ENCODE measurements around the gene MEF2D.

MEF2D gene

DNA sequence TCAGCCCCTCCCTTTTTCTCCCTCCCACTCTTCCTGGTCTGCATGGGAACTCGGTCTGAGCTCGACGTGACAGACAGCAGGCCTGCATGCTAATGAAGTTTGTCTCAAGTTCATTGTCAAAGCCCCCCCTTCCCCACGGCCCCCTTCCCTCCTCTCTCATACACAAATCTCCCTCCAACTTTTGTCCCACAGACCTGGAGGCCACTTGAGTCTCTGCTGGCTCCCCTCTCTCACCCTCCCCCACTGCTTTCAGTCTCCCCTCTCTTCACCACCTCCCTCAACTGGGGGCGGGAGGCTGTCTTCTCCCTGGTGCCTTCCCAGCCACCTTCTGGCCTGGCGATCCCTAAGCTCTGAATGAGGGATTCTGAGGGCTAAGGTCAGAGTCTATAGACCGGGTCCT is 70.3 kb downstream of the MEF2D start:
- DNase-seq (ENCODE audit: low spot score): no peak
- TF ChIP-seq, protein P1, sequence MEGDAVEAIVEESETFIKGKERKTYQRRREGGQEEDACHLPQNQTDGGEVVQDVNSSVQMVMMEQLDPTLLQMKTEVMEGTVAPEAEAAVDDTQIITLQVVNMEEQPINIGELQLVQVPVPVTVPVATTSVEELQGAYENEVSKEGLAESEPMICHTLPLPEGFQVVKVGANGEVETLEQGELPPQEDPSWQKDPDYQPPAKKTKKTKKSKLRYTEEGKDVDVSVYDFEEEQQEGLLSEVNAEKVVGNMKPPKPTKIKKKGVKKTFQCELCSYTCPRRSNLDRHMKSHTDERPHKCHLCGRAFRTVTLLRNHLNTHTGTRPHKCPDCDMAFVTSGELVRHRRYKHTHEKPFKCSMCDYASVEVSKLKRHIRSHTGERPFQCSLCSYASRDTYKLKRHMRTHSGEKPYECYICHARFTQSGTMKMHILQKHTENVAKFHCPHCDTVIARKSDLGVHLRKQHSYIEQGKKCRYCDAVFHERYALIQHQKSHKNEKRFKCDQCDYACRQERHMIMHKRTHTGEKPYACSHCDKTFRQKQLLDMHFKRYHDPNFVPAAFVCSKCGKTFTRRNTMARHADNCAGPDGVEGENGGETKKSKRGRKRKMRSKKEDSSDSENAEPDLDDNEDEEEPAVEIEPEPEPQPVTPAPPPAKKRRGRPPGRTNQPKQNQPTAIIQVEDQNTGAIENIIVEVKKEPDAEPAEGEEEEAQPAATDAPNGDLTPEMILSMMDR (IDR thresholded peaks at IDR 0.05; ENCODE audit: borderline replicate concordance, control extremely low read depth, extremely low read depth, insufficient read depth, missing control alignments): no peak
- in situ Hi-C loops (cut with MboI; ENCODE audit: low sequenced_read_pairs, unreplicated experiment): no loop called here

DNA sequence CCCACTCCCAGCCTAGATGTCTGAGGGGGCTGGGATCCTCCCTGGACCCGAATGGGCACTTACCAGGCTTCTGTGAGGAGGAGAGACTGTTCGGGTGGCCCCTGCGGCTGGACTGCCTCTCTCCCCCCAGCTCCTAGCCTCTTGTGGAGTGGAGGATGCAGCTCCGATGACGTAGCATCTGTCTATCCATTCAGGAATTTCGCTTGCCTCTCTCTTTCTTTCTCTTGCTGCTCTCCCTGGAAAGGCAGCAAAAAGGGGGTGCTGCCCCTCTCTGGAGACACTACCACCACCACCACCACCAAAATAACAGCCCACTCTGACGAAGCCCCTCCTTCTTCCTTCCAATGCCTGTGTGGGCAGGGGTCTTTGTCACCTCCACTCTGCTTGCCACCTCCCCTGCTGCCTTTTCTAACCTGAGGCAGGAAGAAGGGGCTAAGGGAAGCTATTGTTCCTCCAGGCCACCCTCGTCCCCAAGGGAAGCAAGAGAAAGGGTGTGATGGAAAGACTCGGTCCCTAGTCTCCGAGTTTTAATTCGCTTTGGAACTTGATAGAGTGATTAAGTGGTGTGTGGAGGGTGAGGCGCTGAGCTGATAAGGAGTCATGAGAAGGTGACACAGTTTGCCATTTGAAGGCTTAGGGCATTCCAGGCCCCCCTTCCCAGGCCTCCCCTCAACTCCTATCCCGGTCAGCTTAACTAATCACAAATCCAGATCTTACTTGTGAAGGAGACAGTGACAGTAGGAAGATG is 71.1 kb downstream of the MEF2D start:
- in situ Hi-C loops (cut with MboI; ENCODE audit: low sequenced_read_pairs, unreplicated experiment): no loop called here
- TF ChIP-seq, protein P1 (IDR thresholded peaks at IDR 0.05; ENCODE audit: borderline replicate concordance, control extremely low read depth, extremely low read depth, insufficient read depth, missing control alignments): no peak
- DNase-seq (ENCODE audit: low spot score): no peak

DNA sequence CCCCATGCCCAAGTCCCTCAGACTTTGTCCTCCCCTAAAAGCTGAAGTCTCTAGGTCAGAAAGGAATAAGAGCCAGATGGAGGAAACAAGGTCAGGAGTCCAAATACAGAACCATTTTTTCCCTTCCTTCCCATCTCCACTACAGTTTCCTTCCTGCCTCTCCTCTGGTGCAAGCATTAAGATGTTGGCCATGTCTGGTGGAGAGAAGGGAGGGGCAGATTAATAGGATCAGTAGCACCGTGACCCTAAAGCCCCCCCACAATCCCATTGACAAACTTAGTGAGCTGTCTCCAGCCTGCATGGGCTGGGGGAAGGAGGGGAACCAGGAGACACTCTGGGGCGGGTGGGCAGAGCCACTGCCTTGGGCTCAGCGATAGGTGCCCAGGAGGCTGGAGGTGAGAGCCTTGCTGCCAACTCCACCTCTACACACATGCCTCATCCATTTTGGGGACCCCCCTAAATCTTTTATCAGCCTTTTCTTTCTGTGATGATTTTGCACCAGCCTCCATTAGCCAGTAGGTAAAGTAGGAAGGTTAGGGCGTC is 71.8 kb downstream of the MEF2D start:
- no peak for DNase-seq (ENCODE audit: low spot score)
- in situ Hi-C loops (cut with MboI; ENCODE audit: low sequenced_read_pairs, unreplicated experiment): no loop called here
- TF ChIP-seq, protein P1 (IDR thresholded peaks at IDR 0.05; ENCODE audit: borderline replicate concordance, control extremely low read depth, extremely low read depth, insufficient read depth, missing control alignments): no peak

DNA sequence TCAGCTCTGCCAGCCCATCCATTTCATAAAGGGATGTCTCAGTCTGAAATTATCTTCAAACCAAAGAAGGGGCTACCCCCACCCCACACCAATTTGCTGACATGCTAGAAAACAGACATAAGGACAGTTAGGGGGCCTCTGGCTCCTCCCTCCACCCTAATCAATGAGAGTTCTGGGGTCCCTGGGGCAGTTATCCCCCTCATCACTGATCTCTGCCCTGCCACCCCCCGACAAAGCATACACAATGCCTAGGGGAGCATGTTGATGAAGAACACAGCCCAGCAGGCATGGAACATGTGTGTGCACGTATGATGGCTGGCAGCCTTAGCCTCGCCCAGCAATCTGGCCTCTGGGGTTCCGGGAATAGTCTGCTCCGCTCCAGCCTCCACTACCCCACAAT is 72.6 kb downstream of the MEF2D start:
- TF ChIP-seq, protein P1 (IDR thresholded peaks at IDR 0.05; ENCODE audit: borderline replicate concordance, control extremely low read depth, extremely low read depth, insufficient read depth, missing control alignments): no peak
- no peak for DNase-seq (ENCODE audit: low spot score)
- in situ Hi-C loops (cut with MboI; ENCODE audit: low sequenced_read_pairs, unreplicated experiment): no loop called here

DNA sequence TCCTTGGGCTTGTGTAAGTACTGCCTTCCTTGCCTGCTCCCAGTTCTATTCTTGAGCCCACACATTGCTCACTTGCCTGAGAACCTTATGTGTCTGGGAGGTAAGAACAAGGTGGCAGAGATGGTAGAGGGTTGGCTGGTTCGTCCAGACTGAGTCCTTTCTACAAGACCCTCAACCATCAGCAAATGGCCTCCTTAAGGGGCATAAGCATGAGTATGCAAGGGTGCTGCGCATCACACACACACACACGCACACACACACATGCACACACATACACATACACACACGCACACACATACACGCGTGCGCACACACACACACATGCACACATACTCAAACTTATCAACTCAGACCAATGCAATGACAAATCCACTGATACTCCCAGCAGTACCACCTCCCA is 74.6 kb downstream of the MEF2D start:
- in situ Hi-C loops (cut with MboI; ENCODE audit: low sequenced_read_pairs, unreplicated experiment): no loop called here
- TF ChIP-seq, protein P1 (IDR thresholded peaks at IDR 0.05; ENCODE audit: borderline replicate concordance, control extremely low read depth, extremely low read depth, insufficient read depth, missing control alignments): no peak

DNA sequence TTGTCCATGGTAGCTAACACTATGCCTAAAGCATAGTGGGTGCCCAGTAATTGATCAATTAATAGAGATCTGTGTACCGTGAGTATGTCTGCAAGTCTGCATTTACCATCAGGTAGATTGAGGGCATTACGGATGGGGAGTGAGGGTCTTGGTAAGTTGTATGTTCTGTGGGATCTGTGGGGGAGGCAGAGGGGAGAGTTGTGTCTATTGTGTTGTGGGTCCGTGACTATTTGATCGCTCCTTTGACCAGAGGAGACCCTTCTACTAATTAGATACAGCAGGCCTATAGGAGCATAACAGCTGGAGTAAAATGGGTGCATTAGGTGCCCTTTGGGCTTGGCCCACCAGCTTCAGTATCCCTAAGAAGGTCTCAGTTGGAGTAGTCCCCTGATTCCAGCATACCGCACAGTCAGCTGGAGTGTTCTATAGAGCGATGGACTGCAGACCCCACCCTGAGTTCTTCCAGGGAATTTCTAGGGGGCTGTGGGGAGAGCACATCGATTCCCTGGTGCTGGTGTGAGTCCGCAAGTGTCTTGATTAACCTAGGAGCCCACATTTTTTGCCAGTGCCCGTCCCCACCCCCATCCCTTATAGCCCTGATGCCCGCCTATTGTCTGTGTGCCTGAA is 75.7 kb downstream of the MEF2D start:
- in situ Hi-C loops (cut with MboI; ENCODE audit: low sequenced_read_pairs, unreplicated experiment): no loop called here
- DNase-seq (ENCODE audit: low spot score): no peak
- TF ChIP-seq, protein P1 (IDR thresholded peaks at IDR 0.05; ENCODE audit: borderline replicate concordance, control extremely low read depth, extremely low read depth, insufficient read depth, missing control alignments): no peak

More for the DNA sequence above, 74.6 kb downstream of the MEF2D start:
- DNase-seq (ENCODE audit: low spot score): no peak

Data from GM13976 (cell line).